ENCODE results near the gene SEMA5A.

The SEMA5A gene

GRCh38 chr5:9515436-9515835 is 30.4 kb downstream of the SEMA5A start:
- DNase-seq (ENCODE audit: low read depth), result no peak

DNA sequence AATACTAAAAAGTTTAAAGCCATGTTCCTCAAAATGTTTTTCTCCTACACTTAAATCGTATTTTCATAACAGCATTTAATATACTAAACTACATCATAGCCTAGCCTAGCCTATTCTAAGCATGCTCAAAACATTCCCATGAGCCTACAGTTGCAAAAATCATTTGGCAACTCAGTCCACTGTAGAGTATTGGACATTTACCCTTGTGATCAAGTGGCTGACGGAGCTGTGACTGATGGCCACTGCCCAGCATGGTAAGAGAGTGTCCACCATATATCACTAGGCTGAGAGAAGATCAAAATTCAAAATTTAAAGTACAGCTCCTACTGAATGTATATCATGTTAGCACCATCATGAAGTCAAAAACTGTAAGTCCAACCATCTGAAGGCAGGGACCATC is 30.9 kb downstream of the SEMA5A start:
- no peak for DNase-seq (ENCODE audit: low read depth)

- DNase-seq (ENCODE audit: low read depth), result peak; percentile 42
Measured at GRCh38 chr5:9513827-9514226, 32.0 kb downstream of the SEMA5A start.

DNA sequence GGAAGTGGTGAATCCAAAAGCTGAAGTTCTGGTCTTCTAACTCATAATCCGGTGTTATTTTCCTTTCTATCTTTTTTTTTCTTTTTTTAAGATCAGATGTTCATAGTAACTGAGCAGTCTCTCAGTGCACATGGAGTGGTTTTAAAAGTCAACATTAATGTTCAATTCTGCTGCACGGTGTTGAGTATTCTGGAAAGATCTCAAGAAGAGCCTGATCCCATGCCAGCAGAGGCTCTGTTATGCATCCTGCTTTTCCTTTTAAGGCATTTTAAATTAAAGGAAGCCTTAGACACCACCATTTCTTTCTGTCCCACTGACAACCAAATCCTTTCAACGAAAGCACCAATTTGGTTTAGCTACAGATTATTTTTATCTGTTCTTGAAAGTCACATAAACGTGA is 33.4 kb downstream of the SEMA5A start:
- DNase-seq (ENCODE audit: low read depth), result no peak

DNA sequence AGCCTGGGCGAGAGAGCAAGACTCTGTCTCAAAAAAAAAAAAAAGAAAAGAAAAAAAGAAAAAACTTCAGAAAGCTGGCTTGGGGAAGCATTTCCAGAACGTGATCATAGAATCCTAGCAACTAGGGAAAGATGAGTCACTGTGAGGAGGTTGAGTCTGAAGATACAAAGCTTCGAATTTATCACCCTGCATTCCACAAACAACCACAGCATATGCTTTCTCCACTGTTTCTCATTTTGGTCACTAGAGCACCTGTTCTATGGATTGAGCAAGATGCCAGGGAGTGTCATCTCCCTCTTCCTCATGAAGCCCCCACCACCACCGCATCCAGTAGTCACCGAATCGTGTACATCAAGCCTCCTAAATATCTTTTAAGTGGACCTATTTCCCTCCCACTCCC is 37.9 kb downstream of the SEMA5A start:
- DNase-seq (ENCODE audit: low read depth), result peak; percentile 87

- peak; percentile 7 for DNase-seq (ENCODE audit: low read depth)
Measured at GRCh38 chr5:9505225-9505624, 40.6 kb downstream of the SEMA5A start.

- DNase-seq (ENCODE audit: low read depth), result no peak
Measured at GRCh38 chr5:9502864-9503263, 43.0 kb downstream of the SEMA5A start.

DNA sequence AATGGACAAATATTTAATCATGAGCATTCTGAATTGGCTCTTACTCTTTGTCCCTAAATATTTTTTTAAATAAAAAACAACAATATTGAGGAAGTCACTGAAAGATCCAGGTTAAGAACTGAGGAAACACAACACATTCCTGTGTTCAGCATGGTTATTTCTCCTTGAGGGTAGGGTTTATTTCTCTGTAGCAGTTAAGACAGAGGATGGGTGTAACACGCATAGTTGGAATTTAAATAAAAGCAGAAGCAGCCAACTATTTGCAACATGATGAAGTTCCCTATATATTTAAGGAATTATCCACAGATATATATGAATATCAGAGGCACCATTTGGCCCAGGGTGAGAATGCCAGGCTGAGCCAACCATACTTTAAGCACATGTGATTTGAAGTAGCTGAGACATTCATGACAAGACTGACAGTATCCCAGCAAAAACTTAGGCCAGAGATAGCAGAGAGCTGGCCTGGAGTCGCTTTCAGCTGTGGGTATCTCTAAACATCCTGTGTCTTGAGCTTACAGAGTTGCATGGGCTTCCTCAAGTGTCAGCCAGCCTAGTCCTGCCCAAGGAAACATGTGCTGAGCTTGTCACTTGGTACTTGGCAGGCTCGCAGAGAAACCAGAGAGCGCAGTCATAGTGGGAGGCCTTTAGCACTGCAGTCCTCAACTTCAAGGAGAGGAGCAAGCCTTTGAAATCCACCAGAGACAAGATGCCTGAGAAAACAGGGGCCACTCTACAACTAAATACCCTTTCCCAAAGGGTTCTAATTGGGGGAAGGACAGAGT is 43.6 kb downstream of the SEMA5A start:
- DNase-seq (ENCODE audit: low read depth), result no peak

DNA sequence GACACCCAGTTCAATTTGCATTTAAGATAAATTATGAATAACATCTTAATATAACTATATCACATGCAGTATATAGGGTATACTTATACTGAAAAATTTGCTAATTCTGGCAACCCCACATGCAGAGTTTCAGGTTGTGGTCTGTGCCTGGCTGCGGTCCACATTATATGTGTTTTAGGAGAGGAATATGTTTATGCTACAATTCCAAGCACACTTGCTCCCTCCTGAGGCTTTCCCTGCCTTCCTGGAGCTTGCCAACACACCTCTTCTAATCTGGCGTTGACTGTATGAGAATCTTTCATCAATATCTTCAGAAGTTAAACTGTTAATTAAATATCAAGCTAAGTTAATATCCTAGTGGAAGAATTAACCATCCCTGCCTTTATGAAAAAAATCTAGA is 45.2 kb downstream of the SEMA5A start:
- DNase-seq (ENCODE audit: low read depth), result no peak

- no peak for DNase-seq (ENCODE audit: low read depth)
Measured at GRCh38 chr5:9500193-9500592, 45.7 kb downstream of the SEMA5A start.

- DNase-seq (ENCODE audit: low read depth), result no peak
Measured at GRCh38 chr5:9499498-9499876, 46.4 kb downstream of the SEMA5A start.

- peak; percentile 28 for DNase-seq (ENCODE audit: low read depth)
Measured at GRCh38 chr5:9498541-9499497, 47.1 kb downstream of the SEMA5A start.

DNA sequence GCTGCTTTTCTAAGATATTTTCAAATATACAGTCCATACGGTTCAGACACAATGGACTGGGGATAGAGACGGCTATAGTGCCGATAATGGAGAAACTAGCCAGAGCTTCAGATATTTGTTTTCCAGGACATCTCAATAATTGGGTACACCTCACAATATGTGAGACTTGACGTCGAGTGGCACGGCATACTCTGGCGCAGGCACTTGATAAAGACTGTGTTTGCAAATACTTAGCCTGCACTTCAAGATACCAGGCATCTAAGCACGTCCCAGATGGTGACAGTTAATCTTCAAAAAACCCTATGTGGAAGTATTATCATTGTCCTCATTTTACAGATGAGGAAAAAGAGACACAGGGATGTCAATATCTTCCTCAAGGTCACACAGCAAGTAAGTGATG is 48.5 kb downstream of the SEMA5A start:
- no peak for DNase-seq (ENCODE audit: low read depth)

GRCh38 chr5:9496801-9497200 is 49.1 kb downstream of the SEMA5A start:
- DNase-seq (ENCODE audit: low read depth), result no peak

DNA sequence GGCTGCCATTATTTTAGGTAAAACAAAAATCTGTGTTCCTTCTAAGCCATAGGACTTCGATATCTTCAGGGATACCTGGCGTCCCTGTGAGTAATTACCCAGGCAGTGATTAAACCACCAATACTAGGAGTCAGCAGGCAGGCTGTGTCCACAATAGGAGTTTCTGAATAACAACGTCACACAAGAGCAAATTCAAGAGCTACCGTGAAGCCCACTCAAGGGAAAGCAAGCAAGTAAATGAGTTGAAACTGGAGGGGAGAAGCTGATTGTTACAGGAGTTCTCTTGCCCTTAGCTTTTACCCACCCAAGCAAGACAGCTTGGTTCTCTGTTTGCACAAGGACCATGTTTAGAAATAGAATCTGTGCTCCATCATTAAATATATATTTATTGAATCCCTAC is 50.8 kb downstream of the SEMA5A start:
- DNase-seq (ENCODE audit: low read depth), result no peak

DNA sequence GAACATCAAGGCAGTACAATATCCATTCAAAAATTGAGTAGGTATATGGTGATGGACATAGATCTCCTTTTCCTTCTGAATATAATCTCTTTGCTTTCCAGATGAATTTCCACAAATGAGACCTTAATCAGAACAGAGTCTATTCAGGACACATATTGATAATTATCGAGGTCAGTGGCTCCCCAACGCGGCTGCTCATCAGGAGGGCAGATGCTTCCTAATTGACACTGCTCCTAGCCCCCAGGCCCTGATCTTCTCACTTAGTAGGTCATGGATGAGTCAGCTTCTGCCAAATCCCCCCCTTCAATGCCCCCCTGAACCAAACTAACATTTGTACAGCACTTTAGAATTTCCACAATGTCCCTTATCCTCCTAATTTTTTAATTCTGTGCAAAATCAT is 51.6 kb downstream of the SEMA5A start:
- DNase-seq (ENCODE audit: low read depth), result no peak

DNA sequence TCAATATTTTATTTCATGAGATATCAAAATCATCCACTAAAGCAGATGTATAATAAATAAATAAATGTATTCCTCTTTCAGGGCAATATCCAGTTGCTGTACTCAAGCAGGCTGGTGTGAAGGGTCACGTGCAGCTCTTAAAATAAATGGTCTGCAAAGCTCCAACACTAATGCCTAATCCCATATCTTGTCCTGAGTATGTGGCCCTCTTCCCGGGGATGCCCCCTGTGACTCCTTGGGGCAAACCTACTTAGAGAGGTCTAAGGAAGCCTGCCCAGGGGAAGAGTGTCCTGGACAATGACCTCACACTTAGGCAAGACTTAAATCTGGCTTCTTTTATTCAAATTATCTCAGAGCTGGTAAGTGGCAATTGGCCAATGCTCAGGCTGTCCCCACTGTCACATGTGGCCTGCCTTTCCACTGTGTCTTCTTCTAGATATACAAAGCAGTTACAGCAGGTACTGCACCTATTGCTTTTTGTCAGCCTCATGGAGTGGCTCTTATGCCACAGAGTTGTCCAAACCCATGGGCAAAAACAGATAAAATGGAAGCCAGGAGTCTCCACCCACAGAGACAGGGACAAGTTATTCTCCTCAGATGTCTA is 55.3 kb downstream of the SEMA5A start:
- DNase-seq (ENCODE audit: low read depth), result no peak

GRCh38 chr5:9483779-9484178 is 62.1 kb downstream of the SEMA5A start:
- DNase-seq (ENCODE audit: low read depth), result peak; percentile 18

DNA sequence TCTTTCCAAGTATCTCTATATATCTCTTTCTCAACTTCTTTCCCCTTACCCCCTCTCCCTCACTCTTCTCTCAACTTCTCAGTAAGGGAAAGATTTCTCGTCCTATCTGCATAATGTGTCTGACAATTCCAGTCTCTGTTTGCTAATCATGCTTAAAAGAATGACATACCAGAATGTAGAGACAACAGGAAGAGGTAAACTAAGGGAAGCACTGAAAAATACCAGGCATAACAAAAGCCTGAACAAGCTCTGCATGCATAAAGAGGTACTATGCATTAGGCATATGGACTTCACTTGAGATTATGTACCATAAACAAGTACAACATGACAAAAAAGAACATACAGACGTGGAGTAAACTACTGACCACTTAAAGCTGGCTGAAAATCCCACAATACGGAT is 62.6 kb downstream of the SEMA5A start:
- DNase-seq (ENCODE audit: low read depth), result peak; percentile 62

GRCh38 chr5:9482381-9482780 is 63.5 kb downstream of the SEMA5A start:
- no peak for DNase-seq (ENCODE audit: low read depth)

- no peak for DNase-seq (ENCODE audit: low read depth)
Measured at GRCh38 chr5:9480499-9480898, 65.4 kb downstream of the SEMA5A start.

DNA sequence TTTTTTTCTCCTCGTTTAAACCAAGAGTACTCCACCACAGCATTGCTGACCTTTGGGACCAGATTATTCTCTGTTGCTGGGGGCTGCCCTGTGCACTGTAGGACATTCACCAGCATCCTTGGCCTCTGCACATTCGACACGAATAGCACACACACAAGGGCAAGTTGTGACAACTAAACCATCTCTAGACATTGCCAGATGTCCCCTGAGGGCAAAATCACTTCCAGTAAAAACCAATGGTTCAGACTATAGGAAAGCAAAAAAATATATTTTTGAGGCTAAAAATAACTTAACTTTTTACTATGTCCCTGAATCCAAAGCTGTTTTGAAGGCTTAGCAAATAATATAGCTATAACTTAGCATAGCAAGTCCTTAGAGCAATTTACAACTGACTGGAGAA is 65.9 kb downstream of the SEMA5A start:
- no peak for DNase-seq (ENCODE audit: low read depth)

DNA sequence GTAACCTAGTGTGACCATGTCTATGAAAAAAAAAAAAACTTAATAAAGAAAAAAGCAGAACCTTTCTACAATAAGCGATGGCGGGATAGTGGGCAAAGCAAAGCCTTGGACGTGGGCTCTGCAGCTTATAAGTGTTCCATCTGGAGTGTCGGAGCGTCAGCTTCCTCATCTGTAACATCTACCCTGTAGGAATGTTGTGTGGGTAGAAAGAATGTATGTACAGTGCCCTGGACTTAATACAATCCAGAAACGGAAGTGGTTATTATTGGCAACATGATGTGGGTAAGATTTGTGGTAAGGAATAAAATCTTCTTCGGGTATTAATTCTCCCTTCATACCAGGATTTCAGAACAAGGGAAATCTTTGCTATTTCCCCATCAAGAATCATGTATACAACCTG is 66.5 kb downstream of the SEMA5A start:
- DNase-seq (ENCODE audit: low read depth), result peak; percentile 65
